HG03060 (cell line): Measurements from ENCODE around the gene CDC73.
"Not testable (repeated sequence)": the region's sequence is repeated elsewhere in the genome, so short reads cannot be mapped to it uniquely, and the experiment has no call there.

ENCODE experiments used
- ATAC-seq: cut with Tn5 transposase; IDR thresholded peaks from one replicate; pipeline ENCODE4 v1.9.1; 2021; ENCODE audit warnings: low read depth, moderate number of reproducible peaks; ENCODE audit not compliant: unreplicated experiment

Gene CDC73

DNA sequence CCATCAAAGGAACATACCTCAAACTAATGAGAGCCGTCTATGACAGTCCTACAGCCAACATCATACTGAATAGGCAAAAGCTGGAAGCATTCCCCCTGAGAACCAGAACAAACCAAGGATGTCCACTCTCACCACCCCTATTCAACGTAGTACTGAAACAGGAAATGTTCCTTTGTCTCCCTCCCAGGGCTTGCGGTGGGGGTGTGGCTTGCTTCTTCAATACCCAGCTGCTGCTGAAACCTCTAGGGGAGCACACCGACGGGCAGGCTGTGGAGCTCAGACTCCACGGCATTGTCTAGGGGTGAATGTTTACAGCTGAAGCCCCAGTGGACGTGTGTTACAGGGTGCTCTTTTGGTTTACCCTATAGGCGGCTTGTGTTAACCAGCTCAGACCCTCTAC lies 95.1 kb downstream of the CDC73 start:
- no peak for ATAC-seq

DNA sequence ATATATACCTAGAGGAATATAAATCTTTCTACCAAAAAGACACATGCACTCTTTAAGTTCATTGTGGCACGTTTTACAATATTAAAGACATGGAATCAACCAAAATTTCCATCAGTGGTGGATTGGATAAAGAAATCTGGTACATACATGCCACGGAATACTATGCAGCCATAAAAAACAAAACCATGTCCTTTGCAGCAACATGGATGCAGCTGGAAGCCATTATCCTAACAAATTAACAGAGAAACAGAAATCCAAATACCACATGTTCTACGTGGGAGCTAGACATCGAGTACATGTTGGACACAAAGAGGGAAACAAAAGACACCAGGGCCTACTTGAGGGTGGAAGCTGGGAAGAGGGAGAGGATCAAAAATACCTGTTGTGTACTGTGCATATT lies 97.6 kb downstream of the CDC73 start:
- ATAC-seq: no peak

DNA sequence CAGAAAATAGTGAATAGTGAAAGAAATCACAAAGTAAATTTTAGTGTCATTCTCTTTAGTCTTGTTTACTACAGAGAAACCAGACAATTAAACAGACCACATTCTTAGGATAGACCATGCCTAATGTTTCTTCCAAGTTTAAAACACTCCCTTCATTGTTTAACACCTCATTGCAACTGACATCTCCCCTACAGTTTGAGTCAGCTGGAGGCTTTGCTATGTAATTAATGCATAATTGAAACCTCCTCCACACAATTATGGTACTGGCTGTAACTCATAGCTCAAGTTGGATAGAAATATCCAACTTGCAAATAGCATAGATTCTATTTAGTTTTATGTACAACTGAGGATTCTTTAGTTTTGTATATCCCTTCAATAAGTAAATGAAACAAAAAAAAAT lies 99.8 kb downstream of the CDC73 start:
- no peak for ATAC-seq

DNA sequence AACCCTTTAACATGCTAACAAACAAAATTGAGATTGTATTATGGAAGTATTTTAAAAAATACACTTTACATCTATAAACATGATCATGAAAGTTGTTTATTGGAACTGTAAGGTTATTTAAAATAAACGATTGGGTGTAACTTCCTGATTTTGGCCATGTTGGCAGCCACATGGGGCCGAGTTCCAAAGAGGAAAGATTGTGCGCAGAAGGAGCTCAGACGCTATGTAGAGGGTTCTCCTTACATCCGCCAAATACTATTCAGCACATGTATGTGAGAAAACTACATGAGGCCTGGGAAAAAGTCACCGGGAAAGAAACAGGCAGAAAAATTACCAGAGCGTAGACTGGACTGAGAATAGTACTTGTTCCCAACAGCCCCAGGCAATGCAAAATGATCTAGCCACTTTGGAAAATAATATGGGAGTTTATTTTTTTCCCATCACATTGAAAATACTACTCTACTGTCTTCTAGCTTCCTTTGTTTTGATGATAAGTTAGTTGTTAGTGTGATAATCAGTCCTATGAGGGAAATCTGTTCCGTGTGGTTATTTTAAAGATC lies 100.3 kb downstream of the CDC73 start:
- ATAC-seq: no peak

DNA sequence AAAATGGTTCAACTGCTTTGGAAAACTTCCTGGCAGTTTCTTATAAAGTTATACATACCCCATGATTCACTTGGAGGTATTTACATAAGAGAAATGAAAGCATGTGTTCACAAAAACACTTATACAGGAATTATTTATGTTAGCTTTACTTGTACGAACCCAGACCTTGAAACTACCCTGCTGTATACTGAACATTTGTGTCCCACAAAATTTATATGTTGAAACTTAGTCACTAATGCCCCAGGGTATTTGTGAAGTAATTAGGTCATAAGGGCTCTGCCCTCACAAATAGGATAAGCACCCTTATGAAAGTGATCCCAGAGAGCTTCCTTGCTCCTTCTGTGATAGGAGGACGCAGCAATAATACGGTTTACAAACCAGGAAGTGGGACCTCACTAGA lies 107.3 kb downstream of the CDC73 start:
- ATAC-seq: no peak

DNA sequence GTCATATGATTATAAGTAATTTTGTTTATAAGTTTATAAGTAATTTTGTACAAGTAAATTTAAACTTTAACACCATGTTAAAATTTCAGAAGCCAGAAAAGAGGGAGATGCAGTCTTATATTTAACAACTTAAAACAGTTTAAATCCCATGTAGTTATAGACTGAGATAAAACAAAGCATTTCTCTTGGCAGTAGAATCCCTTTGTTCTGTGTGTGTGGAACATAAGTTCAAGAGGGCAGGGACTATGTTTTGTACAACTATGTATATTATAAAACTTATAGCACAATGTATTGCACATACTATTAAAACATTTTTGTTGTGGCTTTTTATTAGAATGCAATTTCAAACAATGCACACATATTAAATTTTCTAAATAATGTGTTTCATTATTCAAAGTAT lies 109.3 kb downstream of the CDC73 start:
- not testable (repeated sequence) for ATAC-seq

DNA sequence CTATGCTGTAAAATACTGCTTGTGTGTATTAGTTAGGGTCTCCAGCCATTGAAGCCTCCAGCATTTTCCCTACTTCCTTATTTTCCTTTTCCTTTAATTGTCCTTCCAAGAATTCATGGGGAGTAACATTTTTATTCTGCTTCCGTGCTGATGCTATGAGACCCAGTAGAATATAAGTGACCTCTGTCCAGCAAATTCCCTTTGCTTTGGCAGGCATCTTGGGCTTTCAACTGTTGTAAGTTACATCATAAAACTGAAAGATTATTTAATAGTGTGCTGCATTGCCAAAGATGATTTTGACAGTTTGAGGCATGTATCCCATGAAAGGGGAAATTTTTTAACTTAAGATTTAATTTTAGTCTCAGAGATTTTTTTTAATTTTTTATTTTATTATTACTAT lies 112.7 kb downstream of the CDC73 start:
- no peak for ATAC-seq

DNA sequence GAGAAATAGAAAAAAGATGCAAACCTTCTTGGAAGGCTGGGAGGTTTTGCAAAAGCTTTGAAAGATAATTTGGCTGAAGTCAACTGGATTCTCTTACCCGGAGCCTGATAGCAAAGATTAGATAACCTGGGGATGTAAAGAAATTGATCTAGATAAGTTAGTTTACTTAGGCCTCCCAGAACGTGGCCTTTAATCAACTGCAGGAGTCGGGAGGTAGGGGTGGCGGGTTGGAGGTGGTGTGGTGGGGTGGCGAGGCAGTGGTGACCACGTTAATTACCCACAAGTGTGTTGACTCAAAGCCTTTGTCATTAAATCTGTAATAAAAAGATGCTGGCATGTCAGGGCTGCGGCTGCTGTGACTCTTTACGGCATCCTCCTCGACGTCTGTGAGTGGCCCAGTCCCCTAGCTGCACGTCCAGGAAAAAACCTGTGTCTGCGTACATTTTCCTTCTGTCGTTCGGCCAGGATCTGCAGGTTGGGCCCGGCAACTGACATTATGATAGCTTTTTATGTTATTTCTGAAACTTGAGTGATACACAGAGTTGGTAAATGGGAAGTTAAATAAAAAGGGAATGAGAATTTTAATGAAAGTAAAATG lies 115.6 kb downstream of the CDC73 start:
- no peak for ATAC-seq

DNA sequence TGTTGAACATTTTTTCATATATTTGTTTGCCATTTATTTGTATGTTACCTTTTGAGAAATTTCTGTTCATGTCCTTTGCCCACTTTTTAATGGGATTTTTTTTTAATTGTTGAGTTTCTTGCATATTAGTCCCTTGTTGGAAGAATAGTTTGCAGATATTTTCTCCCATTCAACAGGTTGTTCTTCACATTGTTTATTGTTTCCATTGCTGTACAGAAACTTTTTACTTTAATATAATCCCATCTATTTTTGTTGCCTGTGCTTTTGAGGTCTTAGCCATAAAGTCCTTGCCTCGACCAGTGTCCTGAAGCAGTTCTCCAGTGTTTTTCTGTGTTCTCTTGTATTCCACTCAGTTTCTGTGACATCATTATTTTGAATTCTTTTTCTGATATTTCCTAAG lies 118.8 kb downstream of the CDC73 start:
- no peak for ATAC-seq

DNA sequence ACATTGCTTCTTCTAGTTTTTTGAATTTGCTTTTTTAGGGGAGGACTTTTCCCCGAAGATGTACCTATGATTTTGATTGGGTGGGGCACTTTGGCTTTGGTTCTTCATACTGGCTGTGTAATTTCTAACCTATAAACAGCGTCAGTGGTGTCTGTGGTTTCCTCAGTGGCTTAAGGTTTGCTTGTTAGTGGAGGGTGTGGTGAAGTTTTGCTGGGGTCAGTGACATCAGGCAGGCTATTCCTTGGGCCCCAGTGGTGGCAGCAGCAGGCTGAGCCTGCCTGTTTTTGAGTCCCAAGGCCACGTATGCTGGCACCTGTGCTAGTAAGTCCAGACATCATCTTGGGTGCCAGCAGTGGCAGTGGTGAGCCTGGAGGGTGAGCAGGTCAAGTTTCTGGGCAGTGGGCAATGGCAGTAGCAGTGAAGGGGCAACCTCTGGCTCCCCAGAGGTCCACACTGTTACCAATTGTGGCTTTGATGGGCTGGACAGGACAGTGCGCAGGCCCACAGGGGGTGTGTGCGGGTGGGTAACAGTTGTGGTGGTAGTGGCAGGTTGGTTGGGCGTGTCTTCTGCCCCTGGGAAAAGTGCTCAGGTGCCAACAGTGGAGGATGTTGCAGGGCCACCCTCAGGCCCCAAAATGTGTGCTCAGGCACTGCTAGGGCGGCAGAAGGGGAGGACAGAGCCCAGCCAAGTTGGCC lies 119.4 kb downstream of the CDC73 start:
- peak; percentile 71 for ATAC-seq

DNA sequence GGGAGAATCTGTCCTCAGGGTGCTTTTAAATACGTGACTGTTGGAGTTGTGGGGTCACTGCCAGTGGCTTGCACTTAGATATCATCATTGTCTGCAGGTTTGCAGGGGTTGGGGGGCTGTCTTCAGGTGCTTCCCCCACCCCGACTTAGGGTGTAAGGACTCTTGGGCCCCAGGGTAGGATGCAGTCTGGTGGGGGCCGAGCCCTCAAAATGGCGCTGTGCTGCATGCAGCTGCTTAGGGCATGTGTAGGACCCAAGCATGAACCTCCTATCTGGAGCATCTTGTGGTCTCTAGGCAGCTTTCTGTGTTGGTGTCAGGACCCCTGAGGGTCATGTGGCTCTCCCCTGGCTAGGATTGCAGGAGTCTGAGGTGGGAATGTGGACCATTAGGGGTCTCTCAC lies 120.2 kb downstream of the CDC73 start:
- ATAC-seq: no peak

DNA sequence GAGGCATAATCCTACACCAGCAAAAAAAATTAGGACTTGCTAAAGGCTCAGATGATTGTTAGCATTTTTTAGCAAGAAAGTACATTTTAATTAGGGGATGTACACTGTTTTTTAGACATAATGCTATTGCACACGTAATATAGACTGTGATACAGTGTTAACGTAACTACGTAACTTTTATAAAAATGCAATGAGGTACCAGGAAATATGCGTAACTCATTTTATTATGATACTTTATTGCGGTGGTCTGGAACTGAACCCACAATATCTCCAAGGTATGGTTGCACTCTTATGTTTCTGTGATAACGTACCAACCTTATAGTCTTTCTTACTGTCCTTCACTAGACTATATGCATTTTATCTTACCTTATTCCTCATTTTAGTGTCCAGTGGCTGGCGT lies 127.4 kb downstream of the CDC73 start:
- no peak for ATAC-seq

DNA sequence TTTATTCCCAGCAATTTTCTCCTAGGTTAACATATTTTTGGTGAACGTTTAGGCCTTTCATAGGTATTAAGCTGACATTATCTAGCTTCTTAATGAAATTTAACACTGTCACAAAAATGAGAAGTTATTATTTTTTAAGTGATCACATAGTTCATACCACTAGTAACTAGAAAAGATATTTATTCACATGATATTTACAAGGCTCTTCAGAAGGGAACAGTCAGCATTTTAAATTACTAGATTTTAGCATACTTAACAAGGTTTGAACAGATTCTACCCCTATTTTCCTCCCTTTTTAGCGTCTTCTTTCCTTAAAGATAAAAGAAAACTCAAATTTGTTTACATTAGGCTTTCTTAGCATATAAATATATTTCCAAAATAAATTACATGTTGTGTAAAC lies 130.1 kb downstream of the CDC73 start:
- no peak for ATAC-seq

DNA sequence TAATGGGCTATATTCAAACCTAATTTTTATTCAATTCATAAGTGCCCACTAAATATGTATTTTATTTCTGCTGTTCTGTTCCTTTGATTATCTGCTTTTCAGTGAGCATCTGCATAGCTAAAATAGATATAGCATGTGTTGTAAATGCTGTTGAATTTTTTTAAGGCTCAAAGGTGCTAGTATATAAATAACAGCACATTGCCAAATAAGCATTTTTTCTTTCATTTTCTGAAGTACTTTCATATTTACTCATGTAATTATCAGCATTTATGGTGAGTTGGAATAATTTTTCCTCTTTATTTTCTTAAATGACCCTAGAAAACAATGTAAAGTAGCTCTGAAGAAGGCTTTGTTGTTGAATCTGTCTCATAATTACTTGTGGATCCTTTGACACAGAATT lies 134.2 kb downstream of the CDC73 start:
- no peak for ATAC-seq

DNA sequence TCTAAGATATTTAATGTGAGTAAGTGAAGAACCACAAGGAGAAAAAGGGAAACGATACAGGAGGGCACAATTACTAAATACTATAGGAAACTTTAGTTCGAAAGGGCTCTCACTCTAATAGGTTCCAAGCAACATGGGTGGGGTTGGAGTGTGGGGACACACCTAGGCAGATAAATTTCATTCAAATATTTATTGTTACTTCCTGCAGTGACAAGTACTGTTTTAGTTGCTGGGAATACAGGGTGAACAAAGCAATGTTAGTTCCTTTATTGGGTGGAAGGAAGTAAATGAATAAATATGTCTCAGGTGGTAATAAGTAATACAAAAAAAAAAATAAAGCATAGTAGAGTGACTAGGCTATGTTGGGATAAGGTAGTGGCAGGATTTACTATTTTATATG lies 137.8 kb downstream of the CDC73 start:
- no peak for ATAC-seq

DNA sequence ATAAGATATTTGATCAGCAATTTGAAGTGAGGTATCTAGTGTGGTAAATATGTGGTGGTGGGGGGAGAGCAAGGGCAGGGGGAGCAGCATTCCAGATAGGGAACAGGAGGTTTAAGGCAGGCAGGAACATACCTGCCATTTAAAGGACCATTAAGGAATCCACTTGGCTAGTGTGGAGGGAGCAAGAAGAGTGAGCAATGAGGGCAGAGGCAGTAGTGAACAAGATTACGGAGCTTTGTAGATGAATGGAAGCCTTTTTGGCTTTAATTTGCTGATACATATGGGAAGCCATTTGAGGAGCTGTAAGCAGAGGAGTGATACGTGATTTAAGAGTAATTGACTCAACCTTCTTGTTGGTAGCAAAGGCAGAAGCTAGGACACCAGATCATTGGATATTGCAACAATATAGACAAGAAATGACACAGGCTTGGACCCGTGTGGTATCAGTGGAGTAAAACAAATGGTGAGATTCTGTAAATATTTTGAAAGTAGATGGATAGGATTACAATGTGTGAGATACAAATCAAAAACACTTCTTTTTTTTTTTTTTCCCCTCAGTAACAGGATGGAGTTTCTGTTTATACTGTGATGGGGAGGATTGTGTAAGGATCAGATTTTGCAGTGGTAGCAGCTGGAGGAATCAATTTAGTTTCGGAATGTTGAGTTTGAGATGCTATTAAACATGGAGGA lies 138.4 kb downstream of the CDC73 start:
- no peak for ATAC-seq

DNA sequence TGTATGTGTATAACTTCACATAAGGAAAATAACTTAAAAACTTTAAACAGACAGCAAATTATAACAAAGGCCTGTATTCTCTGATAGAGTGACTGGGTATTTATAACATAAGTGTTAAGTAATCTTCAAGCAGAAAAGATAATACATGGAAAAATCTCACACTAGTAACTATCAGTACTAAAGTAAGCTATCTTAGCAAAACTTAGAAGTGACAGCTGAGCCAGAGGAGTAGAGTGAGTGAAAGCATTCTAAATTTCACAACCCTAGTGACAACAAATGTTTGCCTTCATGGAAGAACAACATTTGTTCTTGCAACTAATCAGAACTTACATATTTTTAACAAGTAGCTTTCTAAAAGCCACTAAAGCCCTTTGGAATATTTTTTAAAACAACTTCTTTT lies 139.1 kb downstream of the CDC73 start:
- ATAC-seq: no peak

DNA sequence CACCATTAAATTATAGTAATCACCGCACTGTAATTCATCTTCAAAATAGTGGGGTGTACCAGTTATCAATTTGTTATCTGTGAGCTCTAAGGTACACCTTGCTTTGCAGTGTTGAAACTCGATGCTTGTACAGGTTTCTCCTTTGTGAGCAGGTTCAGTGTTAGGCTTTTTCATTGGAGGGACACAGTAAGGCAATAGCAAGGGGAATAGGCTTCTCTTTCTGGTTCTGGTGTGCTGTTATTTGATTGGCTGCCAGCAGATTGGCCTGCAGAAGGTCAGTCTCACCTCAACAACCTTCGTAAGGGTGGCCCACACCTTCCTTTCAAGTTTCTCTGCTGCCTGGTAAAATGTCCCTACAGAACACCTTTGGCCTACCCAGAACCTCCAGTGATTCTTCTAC lies 140.8 kb downstream of the CDC73 start:
- ATAC-seq: no peak

DNA sequence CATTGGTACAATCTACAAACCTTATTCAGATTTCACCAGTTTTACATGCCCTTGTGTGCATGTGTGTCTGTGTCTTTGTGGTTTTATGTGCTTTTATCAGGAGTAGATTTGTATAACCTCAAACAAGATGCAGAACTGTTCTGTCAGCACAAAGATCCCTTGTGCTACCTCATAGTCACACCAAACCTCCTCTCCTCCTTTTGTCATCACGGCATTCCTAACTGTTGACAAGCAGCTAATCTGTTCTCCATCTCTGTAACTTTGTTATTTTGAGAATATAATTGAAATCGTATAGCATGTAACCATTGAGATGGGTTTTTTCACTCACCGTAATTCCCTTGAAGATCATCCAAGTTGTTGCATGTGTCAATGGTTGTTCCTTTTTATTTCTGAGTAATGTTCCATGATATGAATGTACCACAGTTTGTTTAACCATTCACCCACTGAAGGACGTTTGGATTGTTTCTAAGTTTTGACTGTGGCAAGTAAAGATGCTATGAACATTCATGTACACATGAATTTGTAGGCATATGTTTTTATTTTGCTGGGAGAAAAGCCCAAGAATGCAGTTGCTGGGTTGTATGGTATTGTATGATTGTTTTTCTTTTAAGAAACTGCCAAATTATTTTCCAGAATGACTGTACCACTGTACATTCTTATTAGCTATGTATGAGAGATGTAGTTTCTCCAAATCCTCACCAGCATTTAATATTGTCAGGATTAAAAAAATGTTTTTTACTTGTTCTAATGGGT lies 142.7 kb downstream of the CDC73 start:
- ATAC-seq: no peak

DNA sequence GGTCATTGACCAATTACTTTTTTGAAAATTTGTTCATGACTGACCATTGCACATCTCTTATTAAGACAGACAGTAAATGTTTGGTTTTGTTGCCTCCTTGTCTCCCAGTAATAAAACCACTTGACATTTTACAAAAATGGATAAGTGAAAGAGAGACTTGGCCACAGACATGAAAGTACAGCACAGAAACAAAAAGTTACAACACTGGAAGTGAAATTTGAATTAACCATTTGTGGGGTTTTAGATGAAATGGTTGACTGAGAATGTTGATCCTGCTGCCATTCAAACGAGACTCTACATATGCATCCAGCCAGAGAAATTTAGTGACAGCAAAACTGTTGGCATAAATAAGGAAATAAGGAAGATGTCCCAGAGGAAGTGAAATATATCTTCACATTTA lies 143.9 kb downstream of the CDC73 start:
- no peak for ATAC-seq

DNA sequence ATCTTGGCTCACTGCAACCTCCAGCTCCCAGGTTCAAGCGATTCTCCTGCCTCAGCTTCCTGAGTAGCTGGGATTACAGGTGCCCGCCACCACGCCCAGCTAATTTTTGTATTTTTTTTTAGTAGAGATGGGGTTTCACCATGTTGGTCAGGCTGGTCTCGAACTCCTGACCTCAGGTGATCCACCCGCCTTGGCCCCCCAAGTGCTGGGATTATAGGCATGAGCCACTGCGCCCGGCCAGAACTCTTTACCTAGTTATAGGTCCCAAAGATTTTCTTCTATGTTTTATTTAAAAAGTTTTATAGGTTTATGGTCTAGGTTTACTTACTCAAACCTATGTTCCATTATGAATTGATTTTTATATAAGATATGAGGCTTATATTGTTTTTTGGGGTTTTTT lies 145.0 kb downstream of the CDC73 start:
- not testable (repeated sequence) for ATAC-seq
